ENCODE data around the gene KRTAP4-2. TPM values are rescaled to one million over a fixed set of nuclear protein-coding genes. Genes with fewer than 3 reads are reported as not detected.
A peak's percentile ranks its signal among the peaks of the same experiment; 100 is the strongest.

Gene KRTAP4-2
- total and polyA plus RNA-seq, 5 donors from 2014 or later: not detected

DNA sequence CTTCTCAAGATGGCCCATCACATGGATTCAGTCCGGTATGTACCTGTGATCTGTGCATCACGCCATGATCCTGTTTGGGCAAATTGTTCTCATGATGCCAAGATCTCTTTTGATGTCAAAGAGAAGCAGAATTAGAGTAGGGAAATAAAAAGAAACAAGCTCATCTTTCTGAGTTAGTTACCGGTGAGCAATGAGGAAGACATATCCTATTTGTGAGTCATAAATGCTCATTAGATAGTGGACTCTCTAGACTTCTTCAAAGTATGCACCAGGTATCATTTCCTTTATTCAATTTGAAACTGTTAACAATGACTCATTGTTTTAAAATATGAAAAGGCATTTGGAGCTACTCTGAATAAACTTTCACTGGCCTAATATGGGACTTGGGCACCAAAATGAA is 46.0 kb downstream of the KRTAP4-2 start:
- H3K27ac Mint-ChIP-seq: peak overlapping the region in 1 of 3 donors; percentile 32
- peaks cover 25% of the 10 kb centered on the region for H3K27me3 Mint-ChIP-seq
- H3K4me3 Mint-ChIP-seq: no peak overlapping the region
- Histone ChIP-seq H3K36me3 (ENCODE audit: control insufficient read depth, insufficient read depth, low read length) (no peaks in the 10 kb centered on the region), H3K27ac (ENCODE audit: insufficient read depth, low read length, poor library complexity, severe bottlenecking) (no peak overlapping the region), H3K9me3 (ENCODE audit: control insufficient read depth in 2 of 2, low read length in 2 of 2) (no peaks in the 10 kb centered on the region), H3K4me1 (ENCODE audit: control insufficient read depth, insufficient read depth, low read length, poor library complexity, severe bottlenecking) (peaks cover 3% of the 10 kb centered on the region), H3K27me3 (ENCODE audit: control insufficient read depth, insufficient read depth, low read length) (peaks cover 2% of the 10 kb centered on the region), H3K4me3 (ENCODE audit: low read depth, low read length) (no peak overlapping the region)
- no peak for ATAC-seq (ENCODE audit: low read depth in 2 of 2)
- DNase-seq: no peak
- peaks cover 0 to 42% (median 6%) of the 10 kb centered on the region in 4 donors for H3K4me1 Mint-ChIP-seq
- H3K36me3 Mint-ChIP-seq: no peaks in the 10 kb centered on the region
- H3K9me3 Mint-ChIP-seq: peaks cover 0 to 5% (median 0%) of the 10 kb centered on the region in 7 donors

Other genes starting within 250 kb of the KRTAP4-2 start
Only the 30 nearest of the 41 such genes appear.
- not detected for gene KRTAP1-5, start 151.0 kb downstream of the KRTAP4-2 start, total RNA-seq
- not detected for gene KRTAP1-5, start 151.0 kb downstream of the KRTAP4-2 start, polyA plus RNA-seq
- not detected for gene KRTAP1-4, start 148.0 kb downstream of the KRTAP4-2 start, total RNA-seq
- gene KRTAP1-4, start 148.0 kb downstream of the KRTAP4-2 start, polyA plus RNA-seq: not detected
- gene KRTAP1-3, start 143.3 kb downstream of the KRTAP4-2 start, total RNA-seq: not detected
- gene KRTAP1-3, start 143.3 kb downstream of the KRTAP4-2 start, polyA plus RNA-seq: not detected
- not detected for gene KRTAP1-1, start 136.8 kb downstream of the KRTAP4-2 start, total RNA-seq
- gene KRTAP1-1, start 136.8 kb downstream of the KRTAP4-2 start, polyA plus RNA-seq: not detected
- not detected for gene KRTAP2-1, start 130.9 kb downstream of the KRTAP4-2 start, total RNA-seq
- not detected for gene KRTAP2-1, start 130.9 kb downstream of the KRTAP4-2 start, polyA plus RNA-seq
- gene KRTAP2-2, start 123.0 kb downstream of the KRTAP4-2 start, total RNA-seq: not detected
- not detected for gene KRTAP2-2, start 123.0 kb downstream of the KRTAP4-2 start, polyA plus RNA-seq
- gene KRTAP2-3, start 118.1 kb downstream of the KRTAP4-2 start, total RNA-seq: not detected
- gene KRTAP2-3, start 118.1 kb downstream of the KRTAP4-2 start, polyA plus RNA-seq: not detected
- gene KRTAP2-4, start 112.3 kb downstream of the KRTAP4-2 start, total RNA-seq: not detected
- not detected for gene KRTAP2-4, start 112.3 kb downstream of the KRTAP4-2 start, polyA plus RNA-seq
- not detected for gene KRTAP4-7, start 94.1 kb downstream of the KRTAP4-2 start, total RNA-seq
- not detected for gene KRTAP4-7, start 94.1 kb downstream of the KRTAP4-2 start, polyA plus RNA-seq
- not detected for gene KRTAP4-8, start 80.1 kb downstream of the KRTAP4-2 start, total RNA-seq
- gene KRTAP4-8, start 80.1 kb downstream of the KRTAP4-2 start, polyA plus RNA-seq: not detected
- gene KRTAP4-16, start 76.0 kb downstream of the KRTAP4-2 start, total RNA-seq: not detected
- gene KRTAP4-16, start 76.0 kb downstream of the KRTAP4-2 start, polyA plus RNA-seq: not detected
- gene KRTAP4-9, start 72.8 kb downstream of the KRTAP4-2 start, total RNA-seq: not detected
- not detected for gene KRTAP4-9, start 72.8 kb downstream of the KRTAP4-2 start, polyA plus RNA-seq
- not detected for gene KRTAP4-11, start 59.8 kb downstream of the KRTAP4-2 start, total RNA-seq
- not detected for gene KRTAP4-11, start 59.8 kb downstream of the KRTAP4-2 start, polyA plus RNA-seq
- not detected for gene KRTAP4-12, start 54.0 kb downstream of the KRTAP4-2 start, total RNA-seq
- gene KRTAP4-12, start 54.0 kb downstream of the KRTAP4-2 start, polyA plus RNA-seq: not detected
- not detected for gene KRTAP4-6, start 37.7 kb downstream of the KRTAP4-2 start, total RNA-seq
- not detected for gene KRTAP4-6, start 37.7 kb downstream of the KRTAP4-2 start, polyA plus RNA-seq
- not detected for gene KRTAP4-5, start 28.4 kb downstream of the KRTAP4-2 start, total RNA-seq
- not detected for gene KRTAP4-5, start 28.4 kb downstream of the KRTAP4-2 start, polyA plus RNA-seq
- not detected for gene KRTAP4-4, start 17.5 kb downstream of the KRTAP4-2 start, total RNA-seq
- not detected for gene KRTAP4-4, start 17.5 kb downstream of the KRTAP4-2 start, polyA plus RNA-seq
- not detected for gene KRTAP4-3, start 10.0 kb downstream of the KRTAP4-2 start, total RNA-seq
- not detected for gene KRTAP4-3, start 10.0 kb downstream of the KRTAP4-2 start, polyA plus RNA-seq
- gene KRTAP4-1, start 6.7 kb upstream of the KRTAP4-2 start, total RNA-seq: not detected
- gene KRTAP4-1, start 6.7 kb upstream of the KRTAP4-2 start, polyA plus RNA-seq: not detected
- gene KRTAP9-1, start 11.7 kb upstream of the KRTAP4-2 start, total RNA-seq: not detected
- not detected for gene KRTAP9-1, start 11.7 kb upstream of the KRTAP4-2 start, polyA plus RNA-seq
- gene KRTAP9-2, start 48.4 kb upstream of the KRTAP4-2 start, total RNA-seq: not detected
- not detected for gene KRTAP9-2, start 48.4 kb upstream of the KRTAP4-2 start, polyA plus RNA-seq
- not detected for gene KRTAP9-3, start 54.2 kb upstream of the KRTAP4-2 start, total RNA-seq
- gene KRTAP9-3, start 54.2 kb upstream of the KRTAP4-2 start, polyA plus RNA-seq: not detected
- gene KRTAP9-8, start 59.8 kb upstream of the KRTAP4-2 start, total RNA-seq: not detected
- not detected for gene KRTAP9-8, start 59.8 kb upstream of the KRTAP4-2 start, polyA plus RNA-seq
- not detected for gene KRTAP9-4, start 71.5 kb upstream of the KRTAP4-2 start, total RNA-seq
- not detected for gene KRTAP9-4, start 71.5 kb upstream of the KRTAP4-2 start, polyA plus RNA-seq
- not detected for gene KRTAP9-9, start 77.2 kb upstream of the KRTAP4-2 start, total RNA-seq
- not detected for gene KRTAP9-9, start 77.2 kb upstream of the KRTAP4-2 start, polyA plus RNA-seq
- gene KRTAP9-6, start 87.2 kb upstream of the KRTAP4-2 start, total RNA-seq: not detected
- gene KRTAP9-6, start 87.2 kb upstream of the KRTAP4-2 start, polyA plus RNA-seq: not detected
- gene KRTAP9-7, start 97.5 kb upstream of the KRTAP4-2 start, total RNA-seq: not detected
- not detected for gene KRTAP9-7, start 97.5 kb upstream of the KRTAP4-2 start, polyA plus RNA-seq
- not detected for gene KRTAP29-1, start 124.6 kb upstream of the KRTAP4-2 start, total RNA-seq
- under 1 TPM in 1 of 4 donors, not detected in 3; 0.63 TPM for gene KRTAP29-1, start 124.6 kb upstream of the KRTAP4-2 start, polyA plus RNA-seq
- 0.42 TPM for gene KRTAP16-1, start 131.1 kb upstream of the KRTAP4-2 start, total RNA-seq
- under 1 TPM in 1 of 4 donors, not detected in 3; 0.17 TPM for gene KRTAP16-1, start 131.1 kb upstream of the KRTAP4-2 start, polyA plus RNA-seq
- gene KRTAP17-1, start 137.5 kb upstream of the KRTAP4-2 start, total RNA-seq: not detected
- gene KRTAP17-1, start 137.5 kb upstream of the KRTAP4-2 start, polyA plus RNA-seq: not detected

Measured in CD4-positive, CD25-positive, alpha-beta regulatory T cell (primary cell).